Esophagus squamous epithelium (tissue), 4 donors: Measurements from ENCODE around the gene DAB2.

Experiments
- POLR2A ChIP-seq, 4 donors: fragments of 450-650 bp; IDR thresholded peaks; one replicate each; pipeline ENCODE4 v1.6.1; 2017; ENCODE audit warnings: antibody characterized with exemption in 4 of 4, mild to moderate bottlenecking in 4 of 4, moderate library complexity in 3 of 4
- TF ChIP-seq, protein P1 (sequence below), 6 experiments: fragments of 450-650 bp in 4 of 6; fragments of 200-600 bp in 2 of 6; sonication (generic) in 2 of 6; IDR thresholded peaks; one replicate each; pipeline ENCODE4 v1.5.1; 2016 to 2019; ENCODE audit warnings: antibody characterized with exemption in 6 of 6, mild to moderate bottlenecking in 4 of 6, moderate library complexity in 4 of 6

DNA sequence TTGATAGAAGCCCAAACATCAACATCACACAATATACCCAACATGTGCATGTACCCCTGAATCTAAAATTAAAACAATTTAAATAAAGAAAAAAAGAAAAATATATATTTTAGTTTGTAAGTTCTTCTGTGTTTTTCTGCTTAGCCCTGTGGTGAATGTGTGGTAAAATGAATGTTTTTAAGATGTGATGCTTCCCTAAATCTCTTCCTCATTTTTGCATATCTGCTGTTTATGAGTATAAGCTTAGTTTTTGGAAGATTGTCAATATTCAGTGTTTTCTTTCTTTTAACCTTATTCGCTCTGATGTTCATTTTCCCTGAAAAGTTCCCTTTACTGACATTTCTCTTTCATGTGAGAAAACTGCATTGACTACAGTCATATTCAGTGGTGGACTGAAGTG is 44.4 kb upstream of the DAB2 start:
- TF ChIP-seq, protein P1, sequence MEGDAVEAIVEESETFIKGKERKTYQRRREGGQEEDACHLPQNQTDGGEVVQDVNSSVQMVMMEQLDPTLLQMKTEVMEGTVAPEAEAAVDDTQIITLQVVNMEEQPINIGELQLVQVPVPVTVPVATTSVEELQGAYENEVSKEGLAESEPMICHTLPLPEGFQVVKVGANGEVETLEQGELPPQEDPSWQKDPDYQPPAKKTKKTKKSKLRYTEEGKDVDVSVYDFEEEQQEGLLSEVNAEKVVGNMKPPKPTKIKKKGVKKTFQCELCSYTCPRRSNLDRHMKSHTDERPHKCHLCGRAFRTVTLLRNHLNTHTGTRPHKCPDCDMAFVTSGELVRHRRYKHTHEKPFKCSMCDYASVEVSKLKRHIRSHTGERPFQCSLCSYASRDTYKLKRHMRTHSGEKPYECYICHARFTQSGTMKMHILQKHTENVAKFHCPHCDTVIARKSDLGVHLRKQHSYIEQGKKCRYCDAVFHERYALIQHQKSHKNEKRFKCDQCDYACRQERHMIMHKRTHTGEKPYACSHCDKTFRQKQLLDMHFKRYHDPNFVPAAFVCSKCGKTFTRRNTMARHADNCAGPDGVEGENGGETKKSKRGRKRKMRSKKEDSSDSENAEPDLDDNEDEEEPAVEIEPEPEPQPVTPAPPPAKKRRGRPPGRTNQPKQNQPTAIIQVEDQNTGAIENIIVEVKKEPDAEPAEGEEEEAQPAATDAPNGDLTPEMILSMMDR (IDR thresholded peaks at IDR 0.05): no peak
- no peak for TF ChIP-seq POLR2A (IDR thresholded peaks at IDR 0.05)
